ENCODE results near the gene MUC4.

DNA sequence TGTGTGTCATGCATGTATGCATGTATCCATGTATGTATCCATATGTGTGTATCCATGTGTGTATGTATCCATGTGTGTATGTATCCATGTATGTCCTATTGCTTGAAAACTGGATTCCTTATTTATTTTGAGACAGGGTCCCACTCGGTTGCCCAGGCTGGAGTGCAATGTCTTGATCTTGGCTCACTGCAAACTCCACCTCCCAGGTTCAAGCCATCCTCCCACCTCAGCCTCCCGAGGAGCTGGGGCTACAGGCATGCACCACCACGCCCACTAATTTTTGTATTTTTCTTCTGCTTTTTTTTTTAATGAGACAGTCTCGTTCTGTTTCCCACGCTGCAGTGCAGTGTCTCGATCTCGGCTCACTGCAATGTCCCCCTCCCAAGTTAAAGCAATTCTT is 56.8 kb downstream of the MUC4 start:
- TF ChIP-seq POLR2AphosphoS5 (IDR thresholded peaks at IDR 0.05; ENCODE audit: low read depth, low read length) = no peak
- no peak for TF ChIP-seq POLR2A (IDR thresholded peaks at IDR 0.05; ENCODE audit: low read depth, low read length)
- TF ChIP-seq TAF1 (IDR thresholded peaks at IDR 0.05; ENCODE audit: low read depth, low read length) = no peak
- TF ChIP-seq SPI1 (IDR thresholded peaks at IDR 0.05; ENCODE audit: low read depth, low read length) = no peak
- TF ChIP-seq POU2F2 (IDR thresholded peaks at IDR 0.05; ENCODE audit: low read depth, low read length) = no peak

All from GM12891 (cell line).